ENCODE measurements around the gene FSCN2. TPM values are rescaled to one million over a fixed set of nuclear protein-coding genes. Genes with fewer than 3 reads are reported as not detected.

Gene FSCN2
- total and polyA plus RNA-seq, 2 experiments from 2014 or later, result 0.13 to 1.6 TPM

DNA sequence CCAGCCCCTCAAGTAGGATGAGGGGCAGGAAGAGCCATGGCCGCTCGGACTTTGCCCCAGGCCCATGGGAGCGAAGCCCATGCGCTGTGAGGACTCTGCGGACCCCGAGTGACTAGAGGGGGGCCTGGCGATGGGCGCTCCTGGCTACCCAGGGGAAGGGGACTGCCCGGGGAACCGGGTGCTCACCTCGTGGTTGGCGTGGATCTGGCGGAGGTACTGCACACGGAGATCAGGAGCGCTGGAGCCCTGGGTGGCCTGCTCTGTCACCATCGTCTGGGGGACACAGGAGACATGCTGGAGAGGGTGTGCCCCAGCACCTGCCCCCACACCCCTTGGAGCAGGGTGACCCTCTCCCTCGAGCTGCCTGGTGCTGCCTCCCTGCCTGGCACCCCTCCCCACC, 12.9 kb downstream of the FSCN2 start (continued):
- TF ChIP-seq JUNB (IDR thresholded peaks at IDR 0.05; ENCODE audit: unreplicated experiment) (no peak), CREB1 (CRISPR knock-in tag; IDR thresholded peaks at IDR 0.05; ENCODE audit: low read depth) (no peak), NANOG (IDR thresholded peaks at IDR 0.05; ENCODE audit: borderline replicate concordance) (no peak)

DNA sequence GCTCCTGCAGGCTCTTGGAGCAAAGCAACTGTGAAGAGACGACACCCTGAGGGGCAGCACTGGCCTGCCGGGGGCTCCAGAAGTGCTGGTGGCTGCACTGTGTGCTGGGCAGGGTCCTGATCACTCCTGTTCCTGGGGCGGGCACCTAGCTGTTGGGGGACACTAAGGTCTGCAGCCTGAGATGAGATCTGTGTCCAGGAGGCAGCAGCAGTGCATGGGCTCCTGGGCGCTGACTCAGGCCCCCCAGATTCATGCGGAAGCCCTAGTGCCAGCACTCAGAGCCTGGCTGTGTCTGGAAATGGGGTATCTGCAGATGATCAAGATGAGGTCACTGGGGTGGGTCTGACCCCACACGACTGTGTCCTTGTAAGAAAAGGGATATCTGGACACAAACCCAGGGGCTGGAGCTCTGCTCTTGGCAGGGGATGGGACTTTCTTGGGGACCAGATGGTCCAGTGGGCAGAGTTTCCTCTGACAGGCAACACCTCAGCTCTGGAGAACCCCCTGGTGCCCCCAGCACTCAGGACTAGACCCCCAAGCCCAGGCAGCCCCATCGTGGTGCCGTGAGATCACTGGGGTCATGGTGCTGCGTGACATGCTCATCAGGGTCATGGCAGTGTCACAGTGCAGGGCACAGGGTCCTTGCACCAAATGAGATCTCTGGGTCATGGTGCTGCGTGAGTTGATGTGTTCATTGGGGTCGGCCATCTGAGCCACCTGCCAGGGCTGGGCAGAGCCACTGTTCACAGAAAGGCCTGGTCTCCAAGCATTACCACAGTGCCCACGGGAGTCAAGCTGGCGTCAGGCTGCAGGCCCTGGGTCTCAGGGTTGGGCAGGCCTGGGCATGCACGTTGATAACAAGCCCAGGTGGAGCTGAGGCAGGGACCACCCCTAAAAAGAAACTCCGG, 14.5 kb downstream of the FSCN2 start:
- no peak overlapping the region for H2AFZ ChIP-seq
- H3K4me3 ChIP-seq, result no peak overlapping the region

More for the DNA sequence above, 14.5 kb downstream of the FSCN2 start:
- Histone ChIP-seq H4K20me1 (replicated peaks; ENCODE audit: insufficient read depth) (no peaks in the 10 kb centered on the region), H3K4me2 (no peak overlapping the region), H3K27ac (ENCODE audit: low read depth) (no peak overlapping the region), H3F3A (replicated peaks; ENCODE audit: low read depth) (no peaks in the 10 kb centered on the region), H3K27me3 (ENCODE audit: insufficient read depth) (no peaks in the 10 kb centered on the region), H3K9me2 (ENCODE audit: insufficient read depth) (no peaks in the 10 kb centered on the region), H3K36me3 (ENCODE audit: insufficient read depth) (no peaks in the 10 kb centered on the region), H3K4me1 (ENCODE audit: insufficient read depth) (no peaks in the 10 kb centered on the region), H3K79me2 (replicated peaks; ENCODE audit: insufficient read depth) (no peaks in the 10 kb centered on the region)
- Mint-ChIP-seq H3K27ac (no peak overlapping the region), H3K36me3 (ENCODE audit: low read depth) (peaks cover 14% of the 10 kb centered on the region), H3K9me3 (no peaks in the 10 kb centered on the region; the same call in 2 of the 3 replicates), H3K27me3 (ENCODE audit: insufficient read depth, low read depth, poor library complexity) (peaks cover 6% of the 10 kb centered on the region), H3K4me3 (no peak overlapping the region), H3K4me1 (peaks cover 4% of the 10 kb centered on the region)
- DNase-seq (ENCODE audit: low spot score) (no peak), ATAC-seq (no peak)
- TF ChIP-seq EZH2phosphoT487 (IDR thresholded peaks at IDR 0.05; ENCODE audit: unreplicated experiment) (no peak), CREB1 (CRISPR knock-in tag; IDR thresholded peaks at IDR 0.05; ENCODE audit: low read depth) (no peak), EZH2 (IDR thresholded peaks at IDR 0.05; ENCODE audit: low read depth, unreplicated experiment) (no peak), ZNF114 (CRISPR knock-in tag; IDR thresholded peaks at IDR 0.05) (no peak), JUNB (IDR thresholded peaks at IDR 0.05; ENCODE audit: unreplicated experiment) (no peak), ETS1 (IDR thresholded peaks at IDR 0.05) (no peak)
- TF ChIP-seq, protein P1, sequence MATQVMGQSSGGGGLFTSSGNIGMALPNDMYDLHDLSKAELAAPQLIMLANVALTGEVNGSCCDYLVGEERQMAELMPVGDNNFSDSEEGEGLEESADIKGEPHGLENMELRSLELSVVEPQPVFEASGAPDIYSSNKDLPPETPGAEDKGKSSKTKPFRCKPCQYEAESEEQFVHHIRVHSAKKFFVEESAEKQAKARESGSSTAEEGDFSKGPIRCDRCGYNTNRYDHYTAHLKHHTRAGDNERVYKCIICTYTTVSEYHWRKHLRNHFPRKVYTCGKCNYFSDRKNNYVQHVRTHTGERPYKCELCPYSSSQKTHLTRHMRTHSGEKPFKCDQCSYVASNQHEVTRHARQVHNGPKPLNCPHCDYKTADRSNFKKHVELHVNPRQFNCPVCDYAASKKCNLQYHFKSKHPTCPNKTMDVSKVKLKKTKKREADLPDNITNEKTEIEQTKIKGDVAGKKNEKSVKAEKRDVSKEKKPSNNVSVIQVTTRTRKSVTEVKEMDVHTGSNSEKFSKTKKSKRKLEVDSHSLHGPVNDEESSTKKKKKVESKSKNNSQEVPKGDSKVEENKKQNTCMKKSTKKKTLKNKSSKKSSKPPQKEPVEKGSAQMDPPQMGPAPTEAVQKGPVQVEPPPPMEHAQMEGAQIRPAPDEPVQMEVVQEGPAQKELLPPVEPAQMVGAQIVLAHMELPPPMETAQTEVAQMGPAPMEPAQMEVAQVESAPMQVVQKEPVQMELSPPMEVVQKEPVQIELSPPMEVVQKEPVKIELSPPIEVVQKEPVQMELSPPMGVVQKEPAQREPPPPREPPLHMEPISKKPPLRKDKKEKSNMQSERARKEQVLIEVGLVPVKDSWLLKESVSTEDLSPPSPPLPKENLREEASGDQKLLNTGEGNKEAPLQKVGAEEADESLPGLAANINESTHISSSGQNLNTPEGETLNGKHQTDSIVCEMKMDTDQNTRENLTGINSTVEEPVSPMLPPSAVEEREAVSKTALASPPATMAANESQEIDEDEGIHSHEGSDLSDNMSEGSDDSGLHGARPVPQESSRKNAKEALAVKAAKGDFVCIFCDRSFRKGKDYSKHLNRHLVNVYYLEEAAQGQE (IDR thresholded peaks at IDR 0.05; ENCODE audit: unreplicated experiment), result no peak
